ENCODE results near the gene MPO. TPM values are rescaled to one million over a fixed set of nuclear protein-coding genes. Genes with fewer than 3 reads are reported as not detected.

Gene MPO
- total and polyA plus RNA-seq, 2 of the 4 experiments (the other 2 are of a cell fraction), result not detected

- no peaks in the 10 kb centered on the region for H4K20me1 ChIP-seq (ENCODE audit: insufficient read depth, low read length)
- H2AK9ac ChIP-seq (replicated peaks; ENCODE audit: low read depth, low read length, poor library complexity), result no peak overlapping the region
- no peak overlapping the region for H3K18ac ChIP-seq (ENCODE audit: low read depth, low read length)
- ChIA-PET CTCF (no interaction called here), POLR2A (ENCODE audit: unreplicated experiment) (no interaction called here)
- TF ChIP-seq ELK1 (IDR thresholded peaks at IDR 0.05; ENCODE audit: borderline replicate concordance, low read depth, low read length) (no peak), RCOR1 (IDR thresholded peaks at IDR 0.05; ENCODE audit: insufficient replicate concordance, low read length) (no peak), USF2 (IDR thresholded peaks at IDR 0.05; ENCODE audit: low read depth, low read length) (no peak), SMC3 (IDR thresholded peaks at IDR 0.05; ENCODE audit: low read depth, low read length) (no peak), MXI1 (IDR thresholded peaks at IDR 0.05; ENCODE audit: borderline replicate concordance, low read depth, low read length) (no peak), CEBPB (IDR thresholded peaks at IDR 0.05; ENCODE audit: low read depth, low read length) (no peak), POLR2A (IDR thresholded peaks at IDR 0.05; ENCODE audit: low read depth, low read length) (no peak), CHD1 (IDR thresholded peaks at IDR 0.05; ENCODE audit: low read depth, low read length) (no peak), MAFK (IDR thresholded peaks at IDR 0.05; ENCODE audit: low read depth, low read length) (no peak), RFX5 (IDR thresholded peaks at IDR 0.05; ENCODE audit: low read depth, low read length) (no peak)
- WGBS, 2 experiments (ENCODE audit: extremely low coverage in 2 of 2, insufficient read length in 1 of 2), result no CpG with 5 or more reads among the region's 3 CpGs
- no peak overlapping the region for H3K23ac ChIP-seq (ENCODE audit: low read depth, low read length)
- dilution Hi-C loops (cut with HindIII; ENCODE audit: low sequenced_read_pairs, unreplicated experiment) (no loop called here), intact Hi-C loops (cut with micrococcal nuclease) (no loop called here), in situ Hi-C loops (cut with MboI; ENCODE audit: low sequenced_read_pairs) (no loop called here)
- no peak overlapping the region for H3K4ac ChIP-seq (ENCODE audit: low read depth, low read length)
- H3K14ac ChIP-seq (replicated peaks; ENCODE audit: low read depth, low read length), result no peak overlapping the region
- H3K4me3 ChIP-seq (ENCODE audit: insufficient read depth, low read depth, low read length), result no peak overlapping the region
- no peaks in the 10 kb centered on the region for H3K9me1 ChIP-seq (ENCODE audit: insufficient read depth, low read length)
- H3K4me2 ChIP-seq (ENCODE audit: low read depth, low read length), result no peak overlapping the region
- no peaks in the 10 kb centered on the region for H3K79me1 ChIP-seq (ENCODE audit: low read depth in 1 of 2, low read length in 2 of 2)
- H2BK120ac ChIP-seq (ENCODE audit: low read depth, low read length), result no peak overlapping the region
- no peak overlapping the region for H3K27ac ChIP-seq (ENCODE audit: insufficient read depth, low read length)
- no peak for DNase-seq
- no peaks in the 10 kb centered on the region for H3K36me3 ChIP-seq (ENCODE audit: control insufficient read depth, insufficient read depth, low read length)
- H3K9me3 ChIP-seq (ENCODE audit: control insufficient read depth, insufficient read depth, low read length), result no peaks in the 10 kb centered on the region
- no peak overlapping the region for H4K8ac ChIP-seq (ENCODE audit: low read depth in 2 of 2, low read length in 2 of 2)
- H3K9ac ChIP-seq (ENCODE audit: low read depth, low read length), result no peak overlapping the region
- H2AFZ ChIP-seq (replicated peaks; ENCODE audit: low read length, poor library complexity), result no peak overlapping the region
- no peaks in the 10 kb centered on the region for H3K4me1 ChIP-seq (ENCODE audit: control insufficient read depth, insufficient read depth, low read length)
- no peak overlapping the region for H4K5ac ChIP-seq (ENCODE audit: low read depth, low read length)
- H2AK5ac ChIP-seq (ENCODE audit: low read depth, low read length), result no peak overlapping the region
- H2BK15ac ChIP-seq (ENCODE audit: low read depth, low read length), result no peak overlapping the region
- no peak overlapping the region for H2BK5ac ChIP-seq (ENCODE audit: low read depth, low read length, poor library complexity, severe bottlenecking)
- no TSS peak for BruUV-seq (replicated peaks)
- H3K27me3 ChIP-seq (ENCODE audit: control insufficient read depth, insufficient read depth, low read length), result peaks cover 16% of the 10 kb centered on the region
- no peak overlapping the region for H2BK20ac ChIP-seq (ENCODE audit: low read depth, low read length)
- H4K91ac ChIP-seq (ENCODE audit: insufficient read depth, low read depth, low read length), result no peak overlapping the region
- ATAC-seq (ENCODE audit: low read depth), result no peak
- no peak overlapping the region for H3K56ac ChIP-seq (ENCODE audit: extremely low read depth, insufficient read depth, low read length)
Measured at GRCh38 chr17:58233543-58233942, 47.2 kb downstream of the MPO start.
